Endothelial cell of umbilical vein (primary cell): ENCODE measurements around the gene TULP4. TPM values are rescaled to one million over a fixed set of nuclear protein-coding genes. Genes with fewer than 3 reads are reported as not detected.

ENCODE experiments used
- BruUV-seq: library from RNA; stranded (reverse); fragments of 400-500 nt; replicated peaks from 2 replicates; lab custom pipeline; 2021; lab: Mats Ljungman, UMichigan
- CTCF ChIA-PET: fragments of 300-600, 350-600 bp; sonication (Branson Sonifier 250); formaldehyde crosslinking; loops from one replicate; lab custom pipeline; 2021; ENCODE audit warnings: antibody characterized with exemption, inconsistent platforms; lab: Charles Lee
- POLR2A ChIA-PET: fragments of 300-600, 350-600 bp; sonication (Branson Sonifier 250); formaldehyde crosslinking; loops from one replicate; lab custom pipeline; 2021; ENCODE audit warnings: antibody characterized with exemption, inconsistent platforms; lab: Charles Lee
- DNase-seq: peaks from one replicate; pipeline ENCODE4 v3.0.0-alpha.2; 2011; ENCODE audit warnings: low read depth, low spot score
- FAIRE-seq: peaks from 2 replicates; lab custom pipeline; 2011; peaks lifted over from hg19 to GRCh38; lab: Jason Lieb, UNC
- H2AFZ ChIP-seq: 2 replicates; pipeline ENCODE4 v1.6.0; 2012; ENCODE audit warnings: low read depth, low read length, control low read depth, inconsistent platforms
- H3K27ac ChIP-seq: 2 replicates; pipeline ENCODE4 v1.5.1; 2011; ENCODE audit warnings: low read depth, mild to moderate bottlenecking, control low read depth, low read length, moderate library complexity; ENCODE audit not compliant: insufficient read depth
- H3K27me3 ChIP-seq, 2 experiments: 2 replicates each; pipeline versions ENCODE4 v1.6.0 to v1.6.1; 2011; ENCODE audit warnings: low read length in 2 of 2, mixed read lengths in 1 of 2; ENCODE audit not compliant: control insufficient read depth in 2 of 2, insufficient read depth in 2 of 2
- H3K36me3 ChIP-seq, 2 experiments: 2 replicates in 1 of 2; 3 replicates in 1 of 2; pipeline ENCODE4 v1.5.1; 2011; ENCODE audit warnings: low read length in 2 of 2, mild to moderate bottlenecking in 1 of 2, moderate library complexity in 1 of 2; ENCODE audit not compliant: control insufficient read depth in 2 of 2, insufficient read depth in 2 of 2; ENCODE audit errors: extremely low read depth in 1 of 2
- H3K4me1 ChIP-seq: 3 replicates; pipeline ENCODE4 v1.5.1; 2011; ENCODE audit warnings: mild to moderate bottlenecking, low read length; ENCODE audit not compliant: control insufficient read depth, insufficient read depth; ENCODE audit errors: extremely low read depth
- H3K4me2 ChIP-seq: 2 replicates; pipeline ENCODE4 v1.6.1; 2011; ENCODE audit warnings: low read length, control low read depth, mixed read lengths; ENCODE audit not compliant: insufficient read depth
- H3K4me3 ChIP-seq, 3 experiments: fragments of 200-600 bp in 1 of 3; sonication (generic), shearing (Covaris generic) in 1 of 3; replicated peaks in 1 of 3; 2 replicates each; pipeline ENCODE4 v1.5.1; 2011 to 2016; ENCODE audit warnings: control low read depth in 3 of 3, low read length in 3 of 3, mild to moderate bottlenecking in 2 of 3, inconsistent platforms in 1 of 3, low read depth in 1 of 3, moderate library complexity in 1 of 3; ENCODE audit not compliant: insufficient read depth in 1 of 3
- H3K79me2 ChIP-seq: 2 replicates; pipeline ENCODE4 v1.6.0; 2012; ENCODE audit warnings: low read length, inconsistent platforms; ENCODE audit not compliant: control insufficient read depth, insufficient read depth
- H3K9ac ChIP-seq: replicated peaks from 2 replicates; pipeline ENCODE3; 2011; ENCODE audit warnings: low read length, control low read depth; ENCODE audit not compliant: insufficient read depth; ENCODE audit errors: extremely low read depth
- H3K9me1 ChIP-seq: replicated peaks from 3 replicates; pipeline ENCODE4 v1.6.0; 2011; ENCODE audit warnings: mild to moderate bottlenecking, low read length; ENCODE audit not compliant: control insufficient read depth, insufficient read depth; ENCODE audit errors: extremely low read depth
- H3K9me3 ChIP-seq: replicated peaks from 2 replicates; pipeline ENCODE4 v1.5.1; 2012; ENCODE audit warnings: low read length, inconsistent platforms; ENCODE audit not compliant: control insufficient read depth, insufficient read depth
- H4K20me1 ChIP-seq: replicated peaks from 2 replicates; pipeline ENCODE3; 2011; ENCODE audit warnings: mild to moderate bottlenecking, low read length; ENCODE audit not compliant: control insufficient read depth, insufficient read depth; ENCODE audit errors: extremely low read depth
- CTCF ChIP-seq, 2 donors: IDR thresholded peaks; 1 replicate in 1 of 2; 2 replicates in 1 of 2; pipeline ENCODE4 v1.5.1; 2011; ENCODE audit warnings: low read length in 2 of 2, mild to moderate bottlenecking in 2 of 2, moderate library complexity in 2 of 2, control low read depth in 1 of 2, inconsistent platforms in 1 of 2, low read depth in 1 of 2; ENCODE audit not compliant: insufficient read depth in 1 of 2; ENCODE audit errors: extremely low read depth in 1 of 2
- EZH2 ChIP-seq: IDR thresholded peaks from 2 replicates; pipeline ENCODE4 v1.6.1; 2012; ENCODE audit warnings: borderline replicate concordance, low read depth, mild to moderate bottlenecking, moderate library complexity, low read length, inconsistent platforms; ENCODE audit not compliant: severe bottlenecking
- FOS ChIP-seq: IDR thresholded peaks from 2 replicates; pipeline ENCODE4 v1.6.1; 2011; ENCODE audit warnings: mild to moderate bottlenecking, low read length, moderate library complexity, borderline replicate concordance; ENCODE audit not compliant: insufficient read depth
- GATA2 ChIP-seq: IDR thresholded peaks from 2 replicates; pipeline ENCODE4 v1.7.0; 2011; ENCODE audit warnings: low read depth, mild to moderate bottlenecking, moderate library complexity, mixed read lengths, low read length; ENCODE audit not compliant: insufficient read length, insufficient read depth
- JUN ChIP-seq: IDR thresholded peaks from 2 replicates; pipeline ENCODE4 v1.6.1; 2011; ENCODE audit warnings: borderline replicate concordance, low read depth; ENCODE audit not compliant: insufficient read length, insufficient read depth
- MAX ChIP-seq: IDR thresholded peaks from 2 replicates; pipeline ENCODE4 v1.6.1; 2011; ENCODE audit not compliant: insufficient read depth, insufficient read length
- MYC ChIP-seq: IDR thresholded peaks from one replicate; pipeline ENCODE4 v1.6.1; 2011; ENCODE audit warnings: mild to moderate bottlenecking, low read depth, low read length
- POLR2A ChIP-seq: IDR thresholded peaks from 2 replicates; pipeline ENCODE4 v1.6.1; 2012; ENCODE audit warnings: low read depth, mild to moderate bottlenecking, control low read depth, low read length
- POLR2AphosphoS5 ChIP-seq: IDR thresholded peaks from 2 replicates; pipeline ENCODE4 v1.6.1; 2012; ENCODE audit warnings: low read depth, mild to moderate bottlenecking, control low read depth, low read length, moderate library complexity; ENCODE audit not compliant: insufficient read depth
- dilution Hi-C: fragments of 300-500 bp; cut with MboI; formaldehyde crosslinking; loops from one replicate; pipeline ENCODE4 v1.15.0; 2019; ENCODE audit warnings: low sequenced_read_pairs; ENCODE audit not compliant: extremely low pct_ligation_motif_present
- intact Hi-C: fragments of 100-400 bp; cut with micrococcal nuclease; formaldehyde crosslinking; loops from one replicate; pipeline ENCODE4 v1.10.0; 2022
- polyA plus RNA-seq, 4 experiments: library from polyadenylated mRNA; depleted of rRNA in 3 of 4; stranded (reverse) in 3 of 4; unstranded in 1 of 4; fragments of >200 nt; gene quantifications; 2 replicates each; pipeline versions ENCODE4 v1.2.1 to v1.2.3, GENCODE V29; 2011 to 2012; ENCODE audit warnings: missing spikeins in 1 of 4
- total RNA-seq: library from RNA; stranded (reverse); gene quantifications from 2 replicates; pipeline ENCODE4 v1.2.3, GENCODE V29; 2021

Gene TULP4
- total and polyA plus RNA-seq, 2 donors (not counting 3 experiments of a cell fraction or from before 2014, with no cell fraction given): 10.8 to 55.1 TPM

GRCh38 chr6:158448856-158449255, 136.6 kb downstream of the TULP4 start:
- ChIA-PET CTCF (interaction anchor here (1.0 to 1.7 kb wide), 2 partner anchors 11 to 48 kb away, joined by 4 to 5 read pairs; no protein-coding TSS in a partner anchor), POLR2A (no interaction called here)
- BruUV-seq: no TSS peak
- TF ChIP-seq MAX (no peak), POLR2A (no peak), CTCF (IDR thresholded peaks at IDR 0.05; ENCODE audit: extremely low read depth in 1 of 2, insufficient read depth in 1 of 2, low read depth in 1 of 2, low read length in 2 of 2) (no peak), MYC (no peak), POLR2AphosphoS5 (no peak), FOS (no peak), JUN (no peak), EZH2 (no peak), GATA2 (no peak)
- H3K27ac ChIP-seq: no peak overlapping the region
- no peak overlapping the region for H2AFZ ChIP-seq
- no peak overlapping the region for H3K9ac ChIP-seq
- H3K79me2 ChIP-seq: no peaks in the 10 kb centered on the region
- DNase-seq (no peak), FAIRE-seq (no peak)
- intact Hi-C loops: no loop called here
- H3K9me3 ChIP-seq: no peaks in the 10 kb centered on the region
- peaks cover 0 to 11% of the 10 kb centered on the region in 2 experiments for H3K36me3 ChIP-seq
- H3K4me2 ChIP-seq: no peak overlapping the region
- dilution Hi-C loops: no loop called here
- no peaks in the 10 kb centered on the region for H3K4me1 ChIP-seq
- no peaks in the 10 kb centered on the region for H3K9me1 ChIP-seq
- H3K27me3 ChIP-seq: no peaks in the 10 kb centered on the region
- no peaks in the 10 kb centered on the region for H4K20me1 ChIP-seq
- no peak overlapping the region for H3K4me3 ChIP-seq
